ENCODE measurements around the gene CDC45.

CDC45 gene

DNA sequence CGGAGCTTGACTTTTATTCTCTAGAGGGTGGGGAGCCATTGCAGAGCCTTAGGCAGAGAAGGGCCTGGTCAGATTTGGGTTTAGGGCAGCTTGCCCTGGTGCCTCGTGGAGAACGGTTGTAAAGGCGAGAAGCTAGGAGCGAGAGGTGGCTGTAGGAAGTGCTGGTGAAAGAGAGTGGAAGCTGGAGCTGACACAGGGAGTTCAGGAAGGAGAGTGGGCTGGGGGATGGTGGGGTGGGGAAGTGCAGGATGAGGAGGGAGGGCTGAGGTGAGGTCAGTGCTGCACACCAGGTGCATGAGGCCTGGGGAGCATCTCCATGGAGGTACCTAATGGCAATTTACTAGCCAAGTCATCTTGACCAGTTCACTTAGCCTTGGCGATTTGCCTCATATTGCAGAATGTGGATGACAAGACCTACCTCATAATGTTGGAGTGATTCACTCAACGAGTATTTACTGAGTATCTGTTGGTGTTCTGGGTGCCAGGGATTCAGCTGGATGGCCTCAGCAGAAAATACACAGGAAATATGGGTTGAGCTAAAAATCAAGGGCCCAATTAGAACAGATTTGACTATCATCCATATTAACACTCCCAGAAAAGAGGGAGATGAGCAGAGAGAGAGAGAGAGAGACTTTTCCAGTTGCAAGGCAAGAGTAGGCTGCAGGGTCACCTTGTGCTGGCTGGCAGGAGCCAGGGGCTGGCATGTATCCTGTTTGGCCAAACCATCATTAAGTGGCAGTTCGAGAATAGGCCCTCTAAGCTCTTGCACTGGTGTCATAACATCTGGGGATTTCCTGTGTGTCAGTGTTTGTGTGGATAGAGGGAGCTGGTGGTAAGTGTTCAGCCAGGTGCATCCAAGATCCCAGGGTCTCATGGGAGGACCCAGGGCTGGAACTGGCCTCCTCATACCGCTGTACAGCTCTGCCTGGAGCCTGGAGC lies 88.9 kb downstream of the CDC45 start:
- Mint-ChIP-seq H3K36me3 (ENCODE audit: low read depth) (no peaks in the 10 kb centered on the region), H3K4me3 (no peak overlapping the region), H3K4me1 (peaks cover 15% of the 10 kb centered on the region), H3K9me3 (peaks cover 10% of the 10 kb centered on the region), H3K27me3 (ENCODE audit: low read depth, poor library complexity) (peaks cover 17% of the 10 kb centered on the region), H3K27ac (no peak overlapping the region)
- no peak for DNase-seq
- TF ChIP-seq, protein P1, sequence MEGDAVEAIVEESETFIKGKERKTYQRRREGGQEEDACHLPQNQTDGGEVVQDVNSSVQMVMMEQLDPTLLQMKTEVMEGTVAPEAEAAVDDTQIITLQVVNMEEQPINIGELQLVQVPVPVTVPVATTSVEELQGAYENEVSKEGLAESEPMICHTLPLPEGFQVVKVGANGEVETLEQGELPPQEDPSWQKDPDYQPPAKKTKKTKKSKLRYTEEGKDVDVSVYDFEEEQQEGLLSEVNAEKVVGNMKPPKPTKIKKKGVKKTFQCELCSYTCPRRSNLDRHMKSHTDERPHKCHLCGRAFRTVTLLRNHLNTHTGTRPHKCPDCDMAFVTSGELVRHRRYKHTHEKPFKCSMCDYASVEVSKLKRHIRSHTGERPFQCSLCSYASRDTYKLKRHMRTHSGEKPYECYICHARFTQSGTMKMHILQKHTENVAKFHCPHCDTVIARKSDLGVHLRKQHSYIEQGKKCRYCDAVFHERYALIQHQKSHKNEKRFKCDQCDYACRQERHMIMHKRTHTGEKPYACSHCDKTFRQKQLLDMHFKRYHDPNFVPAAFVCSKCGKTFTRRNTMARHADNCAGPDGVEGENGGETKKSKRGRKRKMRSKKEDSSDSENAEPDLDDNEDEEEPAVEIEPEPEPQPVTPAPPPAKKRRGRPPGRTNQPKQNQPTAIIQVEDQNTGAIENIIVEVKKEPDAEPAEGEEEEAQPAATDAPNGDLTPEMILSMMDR (IDR thresholded peaks at IDR 0.05): no peak

DNA sequence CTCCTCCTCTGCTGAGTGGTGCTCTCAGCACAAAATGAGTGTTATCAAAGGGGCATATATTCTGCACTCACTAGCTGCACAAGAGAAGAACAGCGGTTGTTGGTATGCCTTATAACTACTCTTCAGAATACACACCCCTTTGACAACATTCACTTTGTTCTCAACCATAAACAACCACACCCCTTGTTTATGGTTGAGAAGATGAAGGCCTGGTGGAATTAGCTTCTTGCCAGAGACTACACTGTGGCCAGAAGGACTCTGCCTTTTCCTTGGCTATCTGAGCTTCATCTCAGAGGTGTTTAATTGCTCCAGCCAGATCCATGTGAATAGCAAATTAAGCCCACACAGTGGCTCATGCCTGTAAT lies 89.5 kb downstream of the CDC45 start:
- Mint-ChIP-seq H3K27ac (no peak overlapping the region), H3K4me3 (no peak overlapping the region), H3K4me1 (peaks cover 15% of the 10 kb centered on the region), H3K9me3 (peaks cover 5% of the 10 kb centered on the region), H3K36me3 (ENCODE audit: low read depth) (no peaks in the 10 kb centered on the region), H3K27me3 (ENCODE audit: low read depth, poor library complexity) (peaks cover 14% of the 10 kb centered on the region)
- TF ChIP-seq, protein P1 (IDR thresholded peaks at IDR 0.05): no peak
- DNase-seq: no peak

DNA sequence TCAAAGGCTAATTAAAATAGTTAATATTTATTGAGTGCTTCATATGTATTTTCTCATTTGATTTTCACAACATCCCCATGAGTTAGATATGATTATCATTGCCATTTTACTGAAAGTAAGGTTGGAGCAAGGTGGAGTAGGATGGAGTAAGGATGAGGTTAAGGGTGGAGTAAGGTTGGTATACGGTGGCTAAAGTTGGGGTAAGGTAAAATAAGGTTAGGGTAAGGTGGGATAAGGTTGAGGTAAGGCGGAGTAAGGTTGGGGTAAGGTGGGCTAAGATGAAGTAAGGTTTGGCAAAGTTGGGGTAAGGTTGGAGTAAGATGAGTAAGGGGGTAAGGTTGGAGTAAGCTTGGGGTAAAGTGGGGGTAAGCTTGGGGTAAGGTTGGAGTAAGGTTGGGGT lies 90.3 kb downstream of the CDC45 start:
- no peaks in the 10 kb centered on the region for H3K36me3 Mint-ChIP-seq (ENCODE audit: low read depth)

More for the DNA sequence above, 90.3 kb downstream of the CDC45 start:
- H3K27me3 Mint-ChIP-seq (ENCODE audit: low read depth, poor library complexity): peaks cover 9% of the 10 kb centered on the region
- H3K4me1 Mint-ChIP-seq: peaks cover 15% of the 10 kb centered on the region
- H3K4me3 Mint-ChIP-seq: no peak overlapping the region
- TF ChIP-seq, protein P1 (IDR thresholded peaks at IDR 0.05): no peak
- H3K27ac Mint-ChIP-seq: no peak overlapping the region
- DNase-seq: no peak
- H3K9me3 Mint-ChIP-seq: no peaks in the 10 kb centered on the region

All from nephron progenitor cell (in vitro differentiated cells).